Measurements from ENCODE around the gene METTL25.

METTL25 gene

DNA sequence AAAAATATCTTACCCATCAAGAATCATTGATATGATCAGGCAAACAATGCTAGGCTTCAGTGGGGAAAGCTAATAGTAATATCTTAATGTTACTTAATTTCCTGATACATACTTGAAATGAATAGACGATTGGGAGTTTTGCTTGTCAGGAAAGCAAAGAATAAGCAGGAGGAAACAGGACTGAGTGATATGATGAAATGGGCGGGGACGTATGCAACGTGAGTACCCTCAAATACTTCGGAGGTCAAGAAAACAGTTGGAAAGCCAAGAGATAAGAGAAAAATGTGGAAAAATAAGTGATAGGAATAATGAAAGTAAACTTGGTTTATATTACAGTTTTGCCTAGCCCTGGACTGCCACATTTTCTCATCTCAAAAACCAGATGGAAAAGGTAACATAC is 49.2 kb downstream of the METTL25 start:
- DNase-seq (ENCODE audit: low spot score), result no peak

DNA sequence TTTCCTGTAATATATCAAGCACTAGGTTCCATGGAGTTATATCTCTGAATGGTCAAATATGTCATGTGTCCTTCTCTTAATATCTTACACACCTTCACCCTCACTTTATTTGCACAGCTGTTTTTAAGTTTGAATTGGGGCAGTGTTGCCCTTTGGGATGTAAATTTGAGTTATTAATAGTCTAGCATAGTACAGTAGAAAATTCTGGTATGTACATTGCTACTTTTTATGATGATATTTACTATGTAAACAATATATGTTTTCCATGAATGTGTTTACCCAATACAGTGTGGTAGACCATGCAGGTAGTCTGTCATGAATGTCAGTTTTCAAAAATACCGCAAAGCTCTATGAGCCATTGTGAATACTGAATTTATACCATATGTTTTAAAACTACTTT is 50.5 kb downstream of the METTL25 start:
- DNase-seq (ENCODE audit: low spot score), result no peak

DNA sequence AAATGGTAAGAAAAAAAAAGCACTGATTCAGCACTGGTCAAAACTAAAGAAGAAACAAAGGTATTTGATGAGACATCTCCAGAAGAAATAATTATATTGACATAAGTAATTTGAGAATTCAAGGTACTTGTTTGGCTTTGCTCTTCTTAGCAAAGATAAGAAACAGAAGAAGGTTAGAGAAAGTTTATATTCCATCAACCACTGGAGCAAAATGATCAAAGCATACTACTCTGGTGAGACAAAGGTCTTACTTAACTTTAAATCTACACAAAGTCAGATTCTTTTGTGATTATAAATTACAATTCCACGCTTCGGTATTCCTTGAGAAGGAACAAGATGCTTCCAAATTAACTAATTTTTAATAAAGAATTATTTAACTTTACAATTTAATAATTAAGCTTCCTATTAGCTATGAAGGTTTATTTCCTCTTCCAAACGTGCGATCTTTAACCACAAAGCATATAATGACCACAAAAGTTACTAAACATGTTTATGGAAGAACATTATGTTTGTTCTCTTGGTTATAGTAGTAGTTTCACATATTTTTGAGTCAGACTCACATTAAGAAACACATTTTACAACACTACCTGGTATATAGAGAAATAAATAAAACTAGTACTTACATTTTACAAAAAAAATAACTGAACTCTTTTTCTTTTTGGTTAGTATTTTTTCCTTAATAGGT is 53.4 kb downstream of the METTL25 start:
- DNase-seq (ENCODE audit: low spot score), result no peak

DNA sequence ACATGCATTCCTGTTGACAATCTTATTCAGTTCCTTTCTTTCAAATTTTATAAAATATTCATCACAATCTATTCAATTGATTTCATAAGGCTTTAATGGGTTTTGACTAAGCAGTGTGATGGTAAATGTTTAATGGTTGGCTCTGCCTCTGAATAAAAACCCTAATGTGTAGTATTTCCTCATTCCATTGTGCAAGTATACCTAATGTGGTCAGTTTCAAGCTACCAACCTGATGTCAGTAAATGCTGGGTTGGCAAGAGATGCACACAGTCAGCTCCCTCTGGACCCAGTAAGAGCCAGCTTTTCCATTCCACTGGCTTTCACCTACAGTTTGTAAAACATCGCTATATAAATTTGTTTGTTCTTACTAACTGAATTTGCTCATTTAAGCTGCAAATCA is 53.9 kb downstream of the METTL25 start:
- DNase-seq (ENCODE audit: low spot score), result no peak

DNA sequence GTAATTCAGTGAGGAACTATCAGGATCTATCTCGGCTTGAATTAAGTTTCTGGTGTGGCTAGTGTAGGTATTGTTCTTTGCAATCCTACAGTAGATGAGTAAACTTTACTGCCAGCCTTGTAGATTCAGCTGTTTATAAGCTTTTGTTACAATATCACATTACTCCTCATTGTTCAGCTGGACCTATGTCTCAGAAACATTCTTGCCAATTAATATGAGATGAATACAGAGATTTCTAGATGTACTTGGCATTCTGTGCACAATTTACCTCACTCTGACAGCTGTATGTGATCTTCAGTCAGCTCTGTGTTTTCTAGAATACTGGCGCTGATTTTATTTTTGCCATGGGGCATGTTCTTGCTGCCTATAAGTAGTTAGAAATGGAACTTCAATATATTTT is 55.7 kb downstream of the METTL25 start:
- DNase-seq (ENCODE audit: low spot score), result no peak

DNA sequence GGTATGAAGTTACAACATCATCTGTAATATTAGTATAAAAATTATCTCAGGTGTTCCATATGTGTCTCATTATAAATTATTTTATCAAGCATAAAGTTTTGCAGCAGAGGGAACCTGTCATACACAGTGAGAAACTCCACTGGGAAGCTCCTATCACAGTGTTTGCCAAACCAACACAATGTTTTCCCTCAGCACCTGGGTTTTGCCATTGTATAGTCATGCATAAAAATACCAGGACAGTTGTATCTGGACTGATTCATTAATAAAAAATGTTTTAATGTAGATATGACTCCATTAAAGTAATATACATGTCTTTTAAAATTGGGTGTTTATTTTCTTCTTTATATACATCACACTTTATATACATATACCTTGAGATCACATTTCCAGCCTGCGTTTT is 56.6 kb downstream of the METTL25 start:
- no peak for DNase-seq (ENCODE audit: low spot score)

DNA sequence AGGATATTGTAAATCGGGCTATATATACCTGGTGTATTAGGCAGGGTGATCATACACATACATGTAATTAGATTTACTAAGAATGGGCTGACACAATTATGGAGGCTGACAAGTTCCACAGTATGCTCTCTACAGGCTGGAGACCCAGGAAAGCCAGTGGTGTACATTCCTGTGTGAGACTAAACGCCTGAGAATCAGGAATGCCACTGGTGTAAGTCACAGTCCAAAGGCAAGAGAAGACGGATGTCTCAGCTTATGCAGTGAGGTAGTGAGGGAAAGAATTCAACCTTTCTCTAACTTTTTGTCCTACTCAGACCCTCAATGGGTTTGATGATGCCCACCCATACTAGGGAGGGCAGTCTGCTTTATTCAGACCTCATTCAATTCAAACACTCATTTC is 57.1 kb downstream of the METTL25 start:
- DNase-seq (ENCODE audit: low spot score), result no peak

DNA sequence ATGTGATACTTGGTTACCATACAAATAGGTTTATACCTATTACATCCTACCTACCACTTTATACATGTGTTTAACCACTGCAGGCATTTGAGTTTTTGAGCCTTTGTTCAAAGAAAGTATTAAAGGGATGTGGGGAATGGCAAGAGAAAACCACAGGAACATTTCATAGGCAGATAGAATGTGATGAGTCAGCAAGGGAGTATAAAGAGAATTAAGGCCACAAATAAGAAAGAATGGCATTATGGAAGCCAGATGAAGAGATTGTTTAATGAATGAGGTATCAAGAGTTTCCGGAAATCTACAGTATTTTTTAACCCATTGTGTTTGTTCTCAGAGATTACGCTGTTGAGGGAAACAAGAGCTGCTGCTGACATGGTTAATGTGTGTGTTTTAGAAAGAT is 66.9 kb downstream of the METTL25 start:
- no peak for DNase-seq (ENCODE audit: low spot score)

DNA sequence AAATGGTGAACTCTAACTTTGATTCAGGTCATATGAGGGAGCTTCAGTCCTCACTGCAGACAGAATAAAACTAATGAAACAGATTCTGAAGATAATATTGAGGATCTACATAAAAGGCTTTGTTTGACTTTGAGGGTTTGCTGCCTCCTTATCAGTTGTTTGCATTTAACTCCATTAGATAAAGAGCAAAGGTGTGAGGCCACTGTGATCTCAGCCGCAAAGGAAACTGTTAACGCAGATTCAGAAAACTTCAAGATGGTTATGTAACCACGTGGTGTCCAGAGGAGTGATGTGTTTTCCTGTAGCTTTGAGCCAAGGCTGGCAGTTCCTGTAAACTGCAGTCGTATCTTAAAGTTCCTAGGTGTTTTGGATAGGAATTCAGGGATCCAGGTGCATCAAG is 67.8 kb downstream of the METTL25 start:
- no peak for DNase-seq (ENCODE audit: low spot score)

DNA sequence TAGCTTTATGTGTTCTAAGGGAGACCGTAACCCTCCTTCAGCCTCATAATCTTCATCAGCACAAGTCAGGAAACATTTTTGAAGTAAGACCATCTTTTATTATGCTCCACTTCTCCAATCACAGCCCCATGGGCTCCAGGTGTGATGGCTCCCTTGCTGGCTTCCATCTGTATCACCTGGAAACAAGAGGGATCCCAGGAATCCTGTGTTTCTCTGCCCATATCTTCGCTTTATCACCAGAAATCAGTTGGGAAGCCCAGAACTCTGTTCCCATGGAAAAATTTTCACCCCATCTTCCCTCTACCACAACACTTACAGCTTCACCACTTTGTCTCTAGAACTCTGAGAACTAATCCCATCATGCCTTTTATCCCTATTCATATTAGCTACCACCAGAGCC is 68.3 kb downstream of the METTL25 start:
- DNase-seq (ENCODE audit: low spot score), result no peak

DNA sequence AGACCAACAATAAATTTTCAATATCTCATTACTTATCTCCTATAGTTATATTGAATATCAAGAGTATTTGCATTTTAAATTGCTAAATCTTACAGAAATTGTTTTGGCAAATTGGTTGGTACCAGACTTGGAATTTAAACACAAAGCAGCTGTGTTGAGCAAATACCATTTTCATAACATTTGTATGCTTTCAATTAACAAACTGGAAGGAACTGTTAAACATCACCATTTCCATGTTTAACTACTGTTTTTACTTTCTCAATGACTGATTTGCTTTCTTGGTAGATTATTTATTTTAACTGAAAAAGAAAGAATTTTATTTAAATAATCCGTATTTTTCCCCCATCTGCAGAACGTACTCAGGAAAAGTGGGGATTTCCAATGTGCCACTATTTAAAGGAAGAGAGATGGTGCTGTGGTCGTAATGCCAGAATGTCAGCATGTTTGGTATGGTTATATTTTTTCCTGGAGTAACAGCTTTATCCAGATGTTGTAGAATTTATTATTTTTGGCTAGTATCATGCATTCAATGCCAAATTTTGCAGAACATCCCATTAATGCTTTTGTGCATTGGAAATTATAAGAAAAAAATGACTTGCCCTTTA is 72.3 kb downstream of the METTL25 start:
- no peak for DNase-seq (ENCODE audit: low spot score)

DNA sequence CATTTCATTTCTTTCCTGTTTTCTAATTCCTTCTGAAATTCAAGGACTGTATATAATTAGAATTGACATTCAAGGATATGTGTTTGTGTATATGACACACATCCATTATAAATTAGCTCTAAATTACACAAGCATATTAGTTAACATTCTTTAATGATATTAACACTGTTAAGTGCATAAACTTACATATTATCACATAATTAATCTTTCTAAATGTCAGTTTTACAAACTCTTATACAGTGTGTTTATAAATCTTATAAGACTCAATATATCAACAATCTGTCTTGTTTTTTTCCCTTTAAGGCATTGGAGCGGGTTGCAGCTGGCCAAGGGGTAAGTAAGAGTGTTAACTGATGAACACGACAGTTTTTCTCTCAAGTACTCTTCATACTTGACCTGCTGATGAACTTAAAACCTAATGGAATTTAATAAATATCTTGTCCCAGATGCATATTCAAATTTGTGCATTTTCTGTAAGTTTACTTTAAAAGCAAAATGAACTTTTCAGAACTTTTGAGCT is 76.1 kb downstream of the METTL25 start:
- no peak for DNase-seq (ENCODE audit: low spot score)

DNA sequence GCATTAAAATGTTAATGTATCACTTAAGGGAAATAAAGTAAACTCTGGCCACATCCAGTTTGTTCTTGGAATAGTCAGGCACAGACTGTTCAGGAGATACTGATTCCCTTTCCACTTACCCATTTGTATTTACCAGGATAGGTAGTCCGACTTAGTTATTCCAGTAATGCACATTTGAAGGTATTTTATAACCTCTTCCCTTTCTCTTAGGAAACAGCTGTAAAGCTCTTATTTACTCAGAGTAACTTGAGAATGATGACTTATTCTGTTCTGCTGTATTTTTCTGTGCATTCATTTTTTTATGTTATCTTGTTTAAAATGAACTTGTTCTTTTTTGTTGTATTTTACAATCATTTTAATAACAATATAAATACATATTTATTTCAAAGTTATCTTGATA is 78.0 kb downstream of the METTL25 start:
- DNase-seq (ENCODE audit: low spot score), result no peak

DNA sequence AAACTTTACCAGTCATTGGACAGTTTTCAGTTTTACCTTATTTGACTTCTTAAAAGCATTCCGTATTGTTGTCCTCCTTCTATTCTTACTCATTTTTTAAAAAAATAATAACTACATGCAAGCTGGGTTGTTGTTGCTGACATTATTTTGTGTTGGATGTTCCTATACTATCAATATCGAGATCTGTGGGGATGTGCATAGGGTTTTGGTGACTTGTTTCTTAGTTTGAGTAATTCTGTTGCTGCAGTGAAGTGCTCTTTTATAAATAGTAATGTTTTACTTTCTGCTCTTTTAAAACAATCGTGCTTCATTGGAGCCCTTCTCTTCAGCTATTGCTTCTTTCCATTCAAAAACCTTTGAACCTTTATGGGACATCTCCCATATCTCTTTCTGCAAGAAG is 79.4 kb downstream of the METTL25 start:
- DNase-seq (ENCODE audit: low spot score), result no peak

DNA sequence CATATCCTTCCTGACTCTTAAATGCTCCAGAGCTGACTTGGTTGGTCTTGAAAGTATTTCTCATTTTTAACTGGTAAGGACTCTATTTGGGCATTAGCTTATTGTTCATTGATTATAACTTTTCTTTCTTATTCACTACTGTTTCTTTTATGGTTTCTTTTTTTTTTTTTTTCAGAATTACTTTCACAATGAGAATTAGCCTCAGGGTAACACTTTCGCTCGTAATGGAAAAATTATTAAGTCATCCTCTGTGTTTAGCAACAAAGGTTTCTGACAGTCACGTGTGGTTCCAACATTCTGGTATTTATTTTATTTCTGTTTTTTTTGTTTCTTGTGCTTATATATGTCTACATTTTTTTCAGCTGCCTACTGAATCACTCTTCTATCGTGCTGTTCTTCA is 80.0 kb downstream of the METTL25 start:
- no peak for DNase-seq (ENCODE audit: low spot score)

DNA sequence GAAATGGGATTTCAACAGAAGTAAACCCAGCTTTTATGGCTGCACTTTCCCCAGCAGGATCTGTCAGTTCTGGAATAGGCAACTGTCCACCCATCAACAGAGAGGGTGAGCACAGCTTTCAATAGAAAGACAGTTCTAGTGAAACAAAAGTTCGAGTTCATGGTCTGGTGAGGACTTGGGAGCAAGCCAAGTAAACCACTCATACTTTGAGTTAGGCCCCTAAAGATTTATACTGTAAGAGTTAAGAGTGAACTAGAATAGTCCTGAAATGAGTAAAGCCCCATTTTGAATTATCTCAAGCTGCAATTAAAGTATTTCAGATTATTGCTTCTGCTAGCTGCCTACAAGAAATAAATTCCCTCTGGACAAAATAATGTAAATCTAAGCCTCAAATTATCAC is 82.6 kb downstream of the METTL25 start:
- DNase-seq (ENCODE audit: low spot score), result no peak

DNA sequence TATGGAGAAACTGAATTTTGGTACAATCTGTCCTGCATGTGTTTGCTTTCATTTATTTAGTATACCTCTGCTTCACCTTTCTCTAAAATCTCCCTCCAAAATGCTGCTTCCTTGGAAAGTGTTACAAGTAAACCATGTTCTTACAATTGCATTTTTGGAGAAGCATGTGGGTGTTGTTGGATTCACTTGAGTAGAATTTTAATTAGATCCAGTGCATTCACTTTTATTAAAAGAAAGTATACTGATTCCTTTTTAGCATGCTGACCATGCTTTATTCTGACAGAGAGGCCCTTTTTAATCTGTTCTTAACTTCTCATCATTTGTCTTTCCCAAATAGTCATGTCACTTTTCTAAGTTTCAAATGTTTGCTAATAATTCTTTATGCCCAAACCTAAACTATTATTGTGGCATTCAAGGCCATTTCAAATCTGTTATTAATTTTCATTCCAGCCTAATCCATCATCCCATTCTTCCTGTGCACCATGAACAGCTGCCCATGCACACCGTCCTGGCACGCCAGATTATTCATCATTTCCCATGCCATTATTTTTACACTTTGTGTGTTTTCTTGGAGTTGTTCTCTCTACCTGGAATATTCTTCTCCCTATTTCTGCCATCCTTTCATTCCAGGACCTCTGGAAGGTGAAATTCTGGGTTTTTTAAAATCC is 90.7 kb downstream of the METTL25 start:
- DNase-seq (ENCODE audit: low spot score), result no peak

DNA sequence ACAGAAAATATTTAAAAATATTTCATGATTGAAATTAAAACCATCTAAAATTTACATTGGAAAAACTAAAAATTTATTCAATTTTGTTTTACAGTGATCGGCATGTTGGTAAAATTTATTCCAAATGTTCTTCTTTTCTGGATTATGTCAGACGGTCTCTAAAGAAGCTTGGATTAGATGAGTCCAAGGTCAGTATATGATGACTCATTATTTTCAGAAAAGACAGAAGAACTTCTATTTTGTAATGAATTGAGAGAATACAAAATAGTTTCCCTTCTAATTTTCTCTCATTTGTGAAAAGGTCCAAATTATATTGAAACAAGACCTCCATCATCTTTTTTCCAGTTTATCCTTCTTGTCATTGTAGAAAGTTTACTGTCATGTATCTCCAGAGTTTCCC is 98.3 kb downstream of the METTL25 start:
- no peak for DNase-seq (ENCODE audit: low spot score)

DNA sequence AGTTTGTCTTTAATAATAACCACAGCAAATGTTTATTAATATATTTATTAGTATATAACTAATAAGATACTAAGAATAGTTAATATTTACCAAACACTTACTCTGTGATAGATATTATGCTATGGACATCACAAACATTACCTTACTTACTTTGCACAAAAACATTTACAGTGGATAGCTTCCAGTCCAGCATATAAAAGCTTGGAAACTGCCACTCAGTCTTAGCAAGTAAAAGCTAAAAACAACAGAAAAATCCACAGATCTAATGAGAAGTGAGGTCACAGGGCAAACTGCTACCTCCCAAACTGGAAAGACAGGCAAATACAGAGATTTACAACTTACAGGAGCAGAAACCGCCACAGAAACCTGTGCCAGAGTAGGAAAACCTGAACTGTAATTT is 99.8 kb downstream of the METTL25 start:
- DNase-seq (ENCODE audit: low spot score), result no peak

DNA sequence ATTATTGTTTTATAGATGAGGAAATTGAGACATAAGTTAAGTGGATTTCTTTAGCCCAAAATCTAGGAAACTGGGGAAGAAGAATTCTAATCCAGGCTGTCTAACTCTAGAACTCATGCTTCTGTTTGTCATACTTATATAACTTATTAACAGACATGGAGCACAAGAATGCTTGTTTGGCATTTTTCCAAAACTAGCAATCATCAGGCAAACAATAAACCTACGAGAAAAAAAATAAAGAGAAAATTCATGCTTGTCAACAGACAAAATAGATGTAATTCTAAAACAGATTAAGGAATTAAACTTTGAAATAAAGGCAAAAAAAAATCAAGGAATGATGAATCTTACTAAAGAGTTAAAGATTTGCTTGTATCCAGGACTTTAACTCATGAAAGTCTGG is 103.1 kb downstream of the METTL25 start:
- DNase-seq (ENCODE audit: low spot score), result no peak

DNA sequence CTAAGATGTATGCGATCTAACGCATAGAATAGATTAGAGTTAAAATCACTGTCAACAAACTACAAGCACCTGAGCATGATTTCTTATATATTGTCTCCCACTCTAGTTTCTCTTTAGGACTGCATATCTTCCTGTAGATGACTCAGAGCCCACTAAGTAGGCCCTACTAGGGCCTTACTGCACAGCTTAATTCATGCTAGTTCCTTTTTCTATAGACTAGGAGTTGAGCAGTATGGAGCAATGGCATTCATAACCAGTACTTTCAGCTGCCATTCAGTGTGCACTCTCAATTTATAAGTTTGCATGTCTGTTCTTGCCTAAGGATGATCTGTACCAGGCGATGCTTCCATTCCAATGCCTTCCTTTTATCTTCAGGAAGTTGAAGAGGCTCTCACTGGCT is 103.5 kb downstream of the METTL25 start:
- DNase-seq (ENCODE audit: low spot score), result no peak

DNA sequence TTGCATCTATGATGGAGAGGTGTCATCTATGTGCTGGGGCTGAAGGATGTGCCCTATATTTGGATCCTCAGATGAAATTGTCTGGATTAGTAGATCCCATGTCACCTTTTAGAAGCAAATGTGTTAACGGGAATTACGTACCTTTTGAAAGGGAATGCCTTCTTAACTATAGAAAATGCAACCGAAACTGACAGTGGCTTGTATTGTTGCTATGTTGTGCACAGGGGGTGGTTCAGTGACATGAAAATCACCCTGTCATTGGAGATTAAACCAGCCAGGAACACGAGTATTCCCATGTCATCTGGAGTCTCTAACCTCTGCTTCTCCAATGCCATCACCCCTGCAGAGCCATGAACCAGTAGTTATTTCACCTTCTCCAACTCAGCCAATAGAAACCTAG is 110.2 kb downstream of the METTL25 start:
- DNase-seq (ENCODE audit: low spot score), result no peak

DNA sequence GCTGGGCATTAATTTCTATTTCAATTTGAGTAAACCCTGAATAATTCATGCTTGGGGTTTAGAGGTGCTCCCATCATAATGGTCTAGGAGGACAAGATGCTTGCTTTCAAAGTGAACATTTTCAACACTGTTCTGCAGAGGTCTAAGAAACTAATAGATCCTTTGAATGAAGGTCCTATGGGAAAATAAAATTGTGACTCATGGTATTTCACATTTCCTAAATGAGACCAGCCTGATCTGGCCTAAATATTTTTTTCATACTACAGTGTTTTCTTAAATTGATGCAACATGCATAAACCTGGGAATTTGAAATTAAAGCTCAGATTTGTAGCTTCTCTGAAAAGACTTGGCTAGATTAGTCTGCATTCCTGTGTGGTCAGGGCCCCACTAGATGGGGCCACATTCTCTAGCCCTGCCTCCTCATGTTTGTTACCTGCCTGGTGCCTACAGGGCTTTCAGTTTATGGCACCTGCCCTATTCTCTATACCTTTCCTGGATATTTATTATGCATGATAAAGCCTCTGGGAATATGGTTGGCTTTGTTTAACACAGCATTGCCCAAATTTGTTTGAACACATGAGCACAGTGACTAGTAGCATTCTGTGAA is 112.7 kb downstream of the METTL25 start:
- no peak for DNase-seq (ENCODE audit: low spot score)
